Measurements from ENCODE around the gene HSPB9. TPM values are rescaled to one million over a fixed set of nuclear protein-coding genes. Genes with fewer than 3 reads are reported as not detected.
"Not testable (repeated sequence)": the region's sequence is repeated elsewhere in the genome, so short reads cannot be mapped to it uniquely, and the experiment has no call there.

The HSPB9 gene
- total and polyA plus RNA-seq, 9 of the 15 experiments (the other 6 are each of a cell fraction or from before 2014, with no cell fraction given) = 0.04 to 0.16 (median 0.08) TPM; not detected in 3

DNA sequence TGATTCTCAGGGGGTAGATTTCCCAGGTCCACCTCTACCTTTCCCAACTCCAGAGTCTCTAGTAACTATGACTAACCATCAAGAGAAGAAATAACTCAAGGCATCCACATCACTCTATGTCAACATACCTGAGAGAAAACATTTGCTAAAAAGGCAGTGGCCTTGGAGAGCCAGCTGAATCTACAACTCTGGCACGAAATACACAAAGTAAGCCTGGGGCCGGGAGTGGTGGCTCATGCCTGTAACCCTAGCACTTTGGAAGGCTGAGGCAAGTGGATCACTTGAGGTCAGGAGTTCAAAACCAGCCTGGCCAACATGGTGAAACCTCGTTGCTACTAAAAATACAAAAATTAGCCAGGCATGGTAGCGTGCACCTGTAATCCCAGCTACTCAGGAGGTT is 20.5 kb downstream of the HSPB9 start:
- H3K4me1 ChIP-seq (replicated peaks in 1 of 2; ENCODE audit: control insufficient read depth in 2 of 2, insufficient read depth in 2 of 2, low read length in 2 of 2); H3K4me2 ChIP-seq (ENCODE audit: insufficient read depth, low read length); DNase-seq (ENCODE audit: extremely low read depth in 1 of 4, low spot score in 3 of 4); ATAC-seq; H3K27me3 ChIP-seq (ENCODE audit: control insufficient read depth in 2 of 2, insufficient read depth in 2 of 2, low read length in 2 of 2); H3K9me1 ChIP-seq (ENCODE audit: control insufficient read depth, insufficient read depth, low read length); H3K9ac ChIP-seq (ENCODE audit: insufficient read depth in 1 of 2, low read depth in 2 of 2, low read length in 2 of 2); CTCF ChIA-PET (ENCODE audit: low intra/inter-chr PET ratio); H3K9me3 ChIP-seq (replicated peaks; ENCODE audit: control insufficient read depth, insufficient read depth, low read depth, low read length); intact Hi-C loops (cut with micrococcal nuclease); H3K27ac ChIP-seq (ENCODE audit: extremely low read depth, low read depth, low read length); H2AFZ ChIP-seq (ENCODE audit: low read depth, low read length); BruUV-seq (replicated peaks); in situ Hi-C loops (cut with MboI); H3K4me3 ChIP-seq: not testable (repeated sequence)
- Histone ChIP-seq H3K36me3 (ENCODE audit: control insufficient read depth, insufficient read depth, low read length) (peaks cover 66% of the 10 kb centered on the region; the same call in 2 of the 3 replicates), H4K20me1 (replicated peaks; ENCODE audit: control insufficient read depth, insufficient read depth, low read length) (peaks cover 20% of the 10 kb centered on the region; the same call in 1 of the 2 replicates), H3K79me2 (ENCODE audit: control insufficient read depth, insufficient read depth, low read length) (peaks cover 70% of the 10 kb centered on the region)
- POLR2A ChIA-PET = interaction anchor here (0.8 to 1.6 kb wide), 4 partner anchors 10 to 52 kb away, joined by 3 to 6 read pairs (median 4); partner anchors contain the start of gene GHDC
- WGBS (ENCODE audit: insufficient coverage, low coverage, missing lambda C conversion rate) = 88% methylated on average over 4 of the region's 4 CpGs
- peak; percentile 67 for FAIRE-seq

GRCh38 chr17:42146911-42147607 is 24.5 kb downstream of the HSPB9 start:
- ATAC-seq (peak; percentile 61), FAIRE-seq (peak; percentile 29), DNase-seq (ENCODE audit: extremely low read depth in 1 of 4, low spot score in 3 of 4) (no peak)
- in situ Hi-C loops (cut with MboI) = no loop called here
- Histone ChIP-seq H3K9me1 (ENCODE audit: control insufficient read depth, insufficient read depth, low read length) (no peaks in the 10 kb centered on the region), H3K79me2 (ENCODE audit: control insufficient read depth, insufficient read depth, low read length) (peaks cover 74% of the 10 kb centered on the region), H3K9ac (ENCODE audit: insufficient read depth in 1 of 2, low read depth in 2 of 2, low read length in 2 of 2) (no peak overlapping the region), H3K36me3 (ENCODE audit: control insufficient read depth, insufficient read depth, low read length) (peaks cover 70% of the 10 kb centered on the region; the same call in 2 of the 3 replicates), H3K4me2 (ENCODE audit: insufficient read depth, low read length) (no peak overlapping the region), H3K4me3 (no peak overlapping the region), H3K9me3 (replicated peaks; ENCODE audit: control insufficient read depth, insufficient read depth, low read depth, low read length) (no peaks in the 10 kb centered on the region), H3K4me1 (replicated peaks in 1 of 2; ENCODE audit: control insufficient read depth in 2 of 2, insufficient read depth in 2 of 2, low read length in 2 of 2) (peaks cover 0 to under 1% of the 10 kb centered on the region in 2 experiments; a peak in 2 of 5 replicates), H2AFZ (ENCODE audit: low read depth, low read length) (no peak overlapping the region), H3K27ac (ENCODE audit: extremely low read depth, low read depth, low read length) (no peak overlapping the region), H3K27me3 (ENCODE audit: control insufficient read depth in 2 of 2, insufficient read depth in 2 of 2, low read length in 2 of 2) (no peaks in the 10 kb centered on the region), H4K20me1 (replicated peaks; ENCODE audit: control insufficient read depth, insufficient read depth, low read length) (peaks cover 19% of the 10 kb centered on the region; the same call in 1 of the 2 replicates)
- WGBS (ENCODE audit: insufficient coverage, low coverage, missing lambda C conversion rate) = 69% methylated on average over 11 of the region's 13 CpGs
- POLR2A ChIA-PET = interaction anchor here (0.8 kb wide), 1 partner anchor 11 kb away, joined by 3 read pairs; no protein-coding TSS in a partner anchor
- CTCF ChIA-PET (ENCODE audit: low intra/inter-chr PET ratio) = no interaction called here
- TF ChIP-seq NCOA6 (IDR thresholded peaks at IDR 0.05) = no peak
- TF ChIP-seq TBL1XR1 (IDR thresholded peaks at IDR 0.05; ENCODE audit: low read length in 2 of 2) = no peak
- TF ChIP-seq KDM4B (IDR thresholded peaks at IDR 0.05; ENCODE audit: borderline replicate concordance in 2 of 2, low read depth in 1 of 2) = no peak
- no peak for TF ChIP-seq CBFA2T2 (conservative IDR thresholded peaks at IDR 0.05)
- no peak for TF ChIP-seq KDM5B (IDR thresholded peaks at IDR 0.05; ENCODE audit: insufficient replicate concordance, low read depth, low read length)
- TF ChIP-seq SIRT6 (IDR thresholded peaks at IDR 0.05; ENCODE audit: low read depth, low read length) = no peak
- TF ChIP-seq ZBTB49 (CRISPR knock-in tag; IDR thresholded peaks at IDR 0.05; ENCODE audit: borderline replicate concordance) = no peak
- no peak for TF ChIP-seq ZNF584 (CRISPR knock-in tag; IDR thresholded peaks at IDR 0.05; ENCODE audit: low read depth)
- TF ChIP-seq TRIM28 (IDR thresholded peaks at IDR 0.05) = no peak
- intact Hi-C loops (cut with micrococcal nuclease) = no loop called here
- no TSS peak for BruUV-seq (replicated peaks)
